Measurements from ENCODE around the gene KMT2D.

KMT2D gene

GRCh38 chr12:49055092-49055491 is 5.5 kb downstream of the KMT2D start:
- no peaks in the 10 kb centered on the region for H3K9me3 ChIP-seq (ENCODE audit: insufficient read depth, low read length)
- peaks cover 34% of the 10 kb centered on the region for H3K4me1 ChIP-seq (ENCODE audit: low read length)
- no peak overlapping the region for H3K27ac ChIP-seq (ENCODE audit: low read length)
- TF ChIP-seq CTCF (IDR thresholded peaks at IDR 0.05; ENCODE audit: low read depth, low read length) (no peak), EZH2phosphoT487 (IDR thresholded peaks at IDR 0.05; ENCODE audit: low read depth) (no peak)
- no peaks in the 10 kb centered on the region for H3K27me3 ChIP-seq (ENCODE audit: low read depth, low read length)
- peaks cover 43% of the 10 kb centered on the region for H3K36me3 ChIP-seq (replicated peaks; ENCODE audit: low read depth, low read length)
- no peak overlapping the region for H2AFZ ChIP-seq (ENCODE audit: low read depth, low read length)
- no peak overlapping the region for H3K9ac ChIP-seq (ENCODE audit: low read length)
- no peak overlapping the region for H3K4me2 ChIP-seq (ENCODE audit: low read length)
- peaks cover 63% of the 10 kb centered on the region for H3K79me2 ChIP-seq (ENCODE audit: low read length)
- peaks cover 55% of the 10 kb centered on the region for H4K20me1 ChIP-seq (ENCODE audit: insufficient read depth, low read length)
- H3K4me3 ChIP-seq (ENCODE audit: low read length), result no peak overlapping the region

GRCh38 chr12:49054524-49054923 is 6.1 kb downstream of the KMT2D start:
- H3K27ac ChIP-seq (ENCODE audit: low read length), result no peak overlapping the region
- peaks cover 47% of the 10 kb centered on the region for H3K36me3 ChIP-seq (replicated peaks; ENCODE audit: low read depth, low read length)
- no peak overlapping the region for H3K4me2 ChIP-seq (ENCODE audit: low read length)
- H3K9ac ChIP-seq (ENCODE audit: low read length), result no peak overlapping the region
- TF ChIP-seq EZH2phosphoT487 (IDR thresholded peaks at IDR 0.05; ENCODE audit: low read depth), result no peak
- peaks cover 34% of the 10 kb centered on the region for H3K4me1 ChIP-seq (ENCODE audit: low read length)
- H3K9me3 ChIP-seq (ENCODE audit: insufficient read depth, low read length), result no peaks in the 10 kb centered on the region
- no peaks in the 10 kb centered on the region for H3K27me3 ChIP-seq (ENCODE audit: low read depth, low read length)
- no peak overlapping the region for H3K4me3 ChIP-seq (ENCODE audit: low read length)
- no peak overlapping the region for H2AFZ ChIP-seq (ENCODE audit: low read depth, low read length)
- peaks cover 57% of the 10 kb centered on the region for H3K79me2 ChIP-seq (ENCODE audit: low read length)
- peaks cover 54% of the 10 kb centered on the region for H4K20me1 ChIP-seq (ENCODE audit: insufficient read depth, low read length)

GRCh38 chr12:49054096-49054495 is 6.5 kb downstream of the KMT2D start:
- Histone ChIP-seq H4K20me1 (ENCODE audit: insufficient read depth, low read length) (peaks cover 50% of the 10 kb centered on the region), H2AFZ (ENCODE audit: low read depth, low read length) (no peak overlapping the region), H3K4me1 (ENCODE audit: low read length) (peaks cover 34% of the 10 kb centered on the region), H3K9me3 (ENCODE audit: insufficient read depth, low read length) (no peaks in the 10 kb centered on the region), H3K79me2 (ENCODE audit: low read length) (peaks cover 53% of the 10 kb centered on the region), H3K4me3 (ENCODE audit: low read length) (no peak overlapping the region), H3K27ac (ENCODE audit: low read length) (no peak overlapping the region), H3K4me2 (ENCODE audit: low read length) (no peak overlapping the region), H3K36me3 (replicated peaks; ENCODE audit: low read depth, low read length) (peaks cover 51% of the 10 kb centered on the region), H3K27me3 (ENCODE audit: low read depth, low read length) (no peaks in the 10 kb centered on the region), H3K9ac (ENCODE audit: low read length) (no peak overlapping the region)
- no peak for TF ChIP-seq CTCF (IDR thresholded peaks at IDR 0.05; ENCODE audit: low read depth, low read length)
- no peak for TF ChIP-seq EZH2phosphoT487 (IDR thresholded peaks at IDR 0.05; ENCODE audit: low read depth)

GRCh38 chr12:49052451-49053208 is 8.0 kb downstream of the KMT2D start:
- Histone ChIP-seq H3K79me2 (ENCODE audit: low read length) (peaks cover 38% of the 10 kb centered on the region), H3K9ac (ENCODE audit: low read length) (no peak overlapping the region), H3K4me3 (ENCODE audit: low read length) (no peak overlapping the region), H2AFZ (ENCODE audit: low read depth, low read length) (no peak overlapping the region), H3K27me3 (ENCODE audit: low read depth, low read length) (no peaks in the 10 kb centered on the region), H3K4me1 (ENCODE audit: low read length) (peaks cover 22% of the 10 kb centered on the region), H3K9me3 (ENCODE audit: insufficient read depth, low read length) (no peaks in the 10 kb centered on the region), H3K27ac (ENCODE audit: low read length) (no peak overlapping the region), H3K4me2 (ENCODE audit: low read length) (no peak overlapping the region), H3K36me3 (replicated peaks; ENCODE audit: low read depth, low read length) (peaks cover 66% of the 10 kb centered on the region), H4K20me1 (ENCODE audit: insufficient read depth, low read length) (peaks cover 35% of the 10 kb centered on the region)
- no peak for TF ChIP-seq EZH2phosphoT487 (IDR thresholded peaks at IDR 0.05; ENCODE audit: low read depth)
- no peak for TF ChIP-seq CTCF (IDR thresholded peaks at IDR 0.05; ENCODE audit: low read depth, low read length)

Measured in OCI-LY3 (cell line).